GM12878 (cell line): Measurements from ENCODE around the gene PSMD3. TPM values are rescaled to one million over a fixed set of nuclear protein-coding genes. Genes with fewer than 3 reads are reported as not detected.

Experiments used
- ATAC-seq: fragments of 200-7000 bp; cut with Tn5 transposase; 3 replicates; pipeline ENCODE4 v1.9.1; 2020; ENCODE audit warnings: mild to moderate bottlenecking, moderate library complexity
- BruUV-seq: library from RNA; stranded (reverse); fragments of 400-500 nt; replicated peaks from 2 replicates; lab custom pipeline; 2021; lab: Mats Ljungman, UMichigan
- CTCF ChIA-PET: fragments of 300-600 bp; sonication (Branson Sonifier 250); formaldehyde crosslinking; extraction: SDS; loops from one replicate; lab custom pipeline; 2021; ENCODE audit warnings: inconsistent platforms; lab: Yijun Ruan, JAX
- POLR2A ChIA-PET: fragments of 350-600 bp; formaldehyde crosslinking; extraction: SDS; loops from one replicate; lab custom pipeline; 2021; ENCODE audit warnings: inconsistent platforms; lab: Charles Lee
- RAD21 ChIA-PET: fragments of 300-600 bp; sonication (Branson Sonifier 250); formaldehyde crosslinking; loops from one replicate; lab custom pipeline; 2023; ENCODE audit warnings: antibody characterized with exemption; ENCODE audit not compliant: unreplicated experiment; lab: Charles Lee
- SMC1A ChIA-PET: fragments of 300-600 bp; sonication (Branson Sonifier 250); formaldehyde crosslinking; loops from one replicate; lab custom pipeline; 2023; ENCODE audit not compliant: unreplicated experiment, uncharacterized antibody; lab: Charles Lee
- DNase-seq: peaks from one replicate; pipeline ENCODE4 v3.0.0-alpha.2; 2011; ENCODE audit warnings: low read depth, low spot score
- FAIRE-seq: peaks from 3 replicates; lab custom pipeline; 2011; peaks lifted over from hg19 to GRCh38; lab: Jason Lieb, UNC
- H2AFZ ChIP-seq: 2 replicates; pipeline ENCODE4 v1.6.0; 2011; ENCODE audit warnings: low read depth, low read length, control low read depth; ENCODE audit not compliant: control insufficient read depth
- H3K27ac ChIP-seq: 2 replicates; pipeline ENCODE4 v1.5.1; 2011; ENCODE audit warnings: control low read depth; ENCODE audit not compliant: control insufficient read depth, insufficient read depth
- H3K27me3 ChIP-seq, 2 experiments: replicated peaks in 1 of 2; 2 replicates each; pipeline versions ENCODE4 v1.6.0 to v1.6.1; 2011; ENCODE audit warnings: low read length in 1 of 2; ENCODE audit not compliant: control insufficient read depth in 2 of 2, insufficient read depth in 2 of 2
- H3K36me3 ChIP-seq, 2 experiments: 2 replicates each; pipeline ENCODE4 v1.5.1; 2011; ENCODE audit warnings: low read length in 1 of 2; ENCODE audit not compliant: control insufficient read depth in 2 of 2, insufficient read depth in 2 of 2
- H3K4me1 ChIP-seq: 2 replicates; pipeline ENCODE4 v1.6.1; 2011; ENCODE audit warnings: mild to moderate bottlenecking, low read length, moderate library complexity, mixed read lengths; ENCODE audit not compliant: control insufficient read depth, insufficient read depth
- H3K4me2 ChIP-seq: 2 replicates; pipeline ENCODE4 v1.6.0; 2011; ENCODE audit warnings: control low read depth; ENCODE audit not compliant: control insufficient read depth, insufficient read depth
- H3K4me3 ChIP-seq: fragments of 200-600 bp; sonication (generic); 2 replicates; pipeline ENCODE4 v1.5.1; 2016
- H3K79me2 ChIP-seq: 2 replicates; pipeline ENCODE4 v1.6.0; 2011; ENCODE audit warnings: low read length; ENCODE audit not compliant: control insufficient read depth, insufficient read depth
- H3K9ac ChIP-seq: 2 replicates; pipeline ENCODE4 v1.8.0; 2011; ENCODE audit warnings: low read length, control low read depth, mixed read lengths; ENCODE audit not compliant: control insufficient read depth, insufficient read depth
- H3K9me3 ChIP-seq: replicated peaks from 3 replicates; pipeline ENCODE4 v1.5.1; 2011; ENCODE audit warnings: mild to moderate bottlenecking, low read length; ENCODE audit not compliant: control insufficient read depth, insufficient read depth
- H4K20me1 ChIP-seq: 2 replicates; pipeline ENCODE4 v1.6.0; 2011; ENCODE audit not compliant: control insufficient read depth, insufficient read depth
- BCL11A ChIP-seq: IDR thresholded peaks from 2 replicates; pipeline ENCODE4 v1.6.1; 2011; ENCODE audit warnings: low read depth, low read length
- BHLHE40 ChIP-seq, 2 experiments: fragments of 450-650 bp in 1 of 2; IDR thresholded peaks; 2 replicates each; pipeline ENCODE4 v1.6.1; 2011 to 2017; ENCODE audit warnings: low read depth in 2 of 2, borderline replicate concordance in 1 of 2, improper control_type of control experiment in 1 of 2, low read length in 1 of 2, mild to moderate bottlenecking in 1 of 2
- FOXM1 ChIP-seq: IDR thresholded peaks from 2 replicates; pipeline ENCODE4 v1.6.1; 2012; ENCODE audit warnings: low read depth, mild to moderate bottlenecking, inconsistent platforms, low read length, moderate library complexity
- HDAC2 ChIP-seq: fragments of 200-600 bp; sonication (generic); IDR thresholded peaks from 2 replicates; pipeline ENCODE4 v1.6.1; 2017
- IKZF1 ChIP-seq: fragments of 450-650 bp; conservative IDR thresholded peaks from 2 replicates; pipeline ENCODE4 v1.6.1; 2017; ENCODE audit warnings: antibody characterized with exemption, mild to moderate bottlenecking
- LARP7 ChIP-seq: fragments of 450-650 bp; IDR thresholded peaks from 2 replicates; pipeline ENCODE4 v1.6.1; 2017; ENCODE audit warnings: mild to moderate bottlenecking
- NR2C1 ChIP-seq: fragments of 450-650 bp; IDR thresholded peaks from 2 replicates; pipeline ENCODE4 v1.6.1; 2017; ENCODE audit warnings: antibody characterized with exemption, mild to moderate bottlenecking, moderate library complexity
- RAD21 ChIP-seq: IDR thresholded peaks from 2 replicates; pipeline ENCODE4 v1.6.1; 2011; ENCODE audit warnings: mild to moderate bottlenecking, low read depth, low read length, moderate library complexity; ENCODE audit not compliant: insufficient read depth
- SIX5 ChIP-seq: IDR thresholded peaks from 2 replicates; pipeline ENCODE4 v1.6.1; 2011; ENCODE audit warnings: mild to moderate bottlenecking, low read depth, low read length, moderate library complexity; ENCODE audit not compliant: severe bottlenecking
- SMAD5 ChIP-seq: IDR thresholded peaks from 2 replicates; pipeline ENCODE4 v1.6.1; 2016; ENCODE audit warnings: antibody characterized with exemption, low read depth
- SMC3 ChIP-seq: IDR thresholded peaks from 2 replicates; pipeline ENCODE4 v1.6.1; 2011; ENCODE audit warnings: low read length, improper control_type of control experiment, borderline replicate concordance
- TAF1 ChIP-seq: IDR thresholded peaks from 2 replicates; pipeline ENCODE4 v1.6.1; 2011; ENCODE audit warnings: mild to moderate bottlenecking, low read depth, low read length, borderline replicate concordance
- TCF3 ChIP-seq: IDR thresholded peaks from 2 replicates; pipeline ENCODE4 v1.6.1; 2012; ENCODE audit warnings: low read depth, mild to moderate bottlenecking, low read length, borderline replicate concordance; ENCODE audit not compliant: insufficient read depth
- TCF7 ChIP-seq: IDR thresholded peaks from 2 replicates; pipeline ENCODE4 v1.6.1; 2014; ENCODE audit warnings: antibody characterized with exemption, borderline replicate concordance
- ZNF217 ChIP-seq: fragments of 450-650 bp; IDR thresholded peaks from 2 replicates; pipeline ENCODE4 v1.6.1; 2017; ENCODE audit warnings: antibody characterized with exemption, mild to moderate bottlenecking
- WGBS: methylation state at CpG from one replicate; pipeline ENCODE4 v1.1.6; 2016; ENCODE audit warnings: low lambda C conversion rate; ENCODE audit not compliant: insufficient replicate concordance, insufficient coverage; ENCODE audit errors: missing lambda C conversion rate; 5-methylcytosine and 5-hydroxymethylcytosine counted together
- in situ Hi-C: fragments of 300-500 bp; cut with MboI; formaldehyde crosslinking; loops from 9 replicates; pipeline ENCODE4 v1.14.3; 2018; ENCODE audit warnings: mixed read lengths
- intact Hi-C: fragments of 100-400 bp; cut with micrococcal nuclease; formaldehyde crosslinking; loops from one replicate; pipeline ENCODE4 v1.14.2; 2022; ENCODE audit not compliant: unreplicated experiment
- polyA plus RNA-seq, 11 experiments: library from polyadenylated mRNA; depleted of rRNA in 4 of 11; unstranded in 6 of 11; stranded (reverse) in 5 of 11; fragments of >200 nt; fragmentation: Nextera tagmentation in 4 of 11; fragmentation: Illumina TruSeq in 1 of 11; extraction: Ambion mirVana in 4 of 11; extraction: Trizol in 1 of 11; gene quantifications; 1 replicate in 1 of 11; 2 replicates in 10 of 11; pipeline versions ENCODE4 v1.2.1 to v1.2.3, GENCODE V29; 2011 to 2016; ENCODE audit warnings: inconsistent platforms in 2 of 11, missing spikeins in 2 of 11, low read depth in 1 of 11
- total RNA-seq, 4 experiments: library from RNA; depleted of rRNA in 3 of 4; stranded (reverse); fragments of >200 nt in 3 of 4; fragmentation: Illumina TruSeq in 1 of 4; extraction: Trizol in 1 of 4; gene quantifications; 2 replicates each; pipeline versions ENCODE4 v1.2.1 to v1.2.3, GENCODE V29; 2013 to 2021
- TF ChIP-seq, protein P1 (sequence below): IDR thresholded peaks from 2 replicates; pipeline ENCODE4 v1.6.1; 2012; ENCODE audit warnings: low read depth, low read length, improper control_type of control experiment
- TF ChIP-seq, protein P2 (sequence below): fragments of 450-650 bp; formaldehyde crosslinking; IDR thresholded peaks from 2 replicates; pipeline ENCODE4 v1.4.0; 2022; ENCODE audit warnings: mild to moderate bottlenecking, moderate library complexity

PSMD3 gene
- total and polyA plus RNA-seq, 10 of the 15 experiments (the other 5 are each of a cell fraction or from before 2014, with no cell fraction given) = 2.2 to 192 (median 129) TPM

GRCh38 chr17:39939588-39940419, 40.8 kb upstream of the PSMD3 start:
- H3K79me2 ChIP-seq = no peaks in the 10 kb centered on the region
- H3K4me1 ChIP-seq = peaks cover 17% of the 10 kb centered on the region
- in situ Hi-C loops = no loop called here
- no peak overlapping the region for H3K4me3 ChIP-seq
- POLR2A ChIA-PET = interaction anchor here (0.5 to 4.8 kb wide), 12 partner anchors 10 to 165 kb away, joined by 3 to 64 read pairs (median 4); partner anchors contain the start of genes LRRC3C, ORMDL3 and PSMD3
- intact Hi-C loops = loop anchor here (1.0 to 2.0 kb wide), 2 partner anchors 19 to 40 kb away; partner anchors contain the start of gene PSMD3
- FAIRE-seq = peak; percentile 95
- peak; percentile 88 for ATAC-seq
- WGBS = 8% methylated on average over 6 of the region's 6 CpGs
- RAD21 ChIA-PET = interaction anchor here (0.6 to 4.6 kb wide), 14 partner anchors 10 to 362 kb away, joined by 3 to 39 read pairs (median 6); partner anchors contain the start of genes LRRC3C, ORMDL3 and PSMD3
- 0 out of 2 replicates have a peak overlapping the region, but pooled peaks have one; percentile 30 for H3K9ac ChIP-seq
- SMC1A ChIA-PET = interaction anchor here (0.9 to 5.5 kb wide), 18 partner anchors 11 to 184 kb away, joined by 3 to 46 read pairs (median 6); partner anchors contain the start of genes GSDMB, LRRC3C, ORMDL3 and PSMD3
- H3K9me3 ChIP-seq = no peaks in the 10 kb centered on the region
- peak overlapping the region; percentile 5 for H3K4me2 ChIP-seq
- BruUV-seq = TSS peak; percentile 93
- DNase-seq = peak; percentile 71
- peak overlapping the region; percentile 3; the same call in 1 of the 2 replicates for H2AFZ ChIP-seq
- H3K27me3 ChIP-seq = no peaks in the 10 kb centered on the region
- H3K27ac ChIP-seq = peak overlapping the region; percentile 23
- no peaks in the 10 kb centered on the region for H3K36me3 ChIP-seq
- CTCF ChIA-PET = interaction anchor here (0.7 to 5.5 kb wide), 15 partner anchors 10 to 186 kb away, joined by 3 to 98 read pairs (median 5); partner anchors contain the start of genes ORMDL3, PSMD3 and ZPBP2
- H4K20me1 ChIP-seq = no peaks in the 10 kb centered on the region
- TF ChIP-seq, protein P1, sequence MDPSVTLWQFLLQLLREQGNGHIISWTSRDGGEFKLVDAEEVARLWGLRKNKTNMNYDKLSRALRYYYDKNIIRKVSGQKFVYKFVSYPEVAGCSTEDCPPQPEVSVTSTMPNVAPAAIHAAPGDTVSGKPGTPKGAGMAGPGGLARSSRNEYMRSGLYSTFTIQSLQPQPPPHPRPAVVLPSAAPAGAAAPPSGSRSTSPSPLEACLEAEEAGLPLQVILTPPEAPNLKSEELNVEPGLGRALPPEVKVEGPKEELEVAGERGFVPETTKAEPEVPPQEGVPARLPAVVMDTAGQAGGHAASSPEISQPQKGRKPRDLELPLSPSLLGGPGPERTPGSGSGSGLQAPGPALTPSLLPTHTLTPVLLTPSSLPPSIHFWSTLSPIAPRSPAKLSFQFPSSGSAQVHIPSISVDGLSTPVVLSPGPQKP = no peak
- TF ChIP-seq SIX5 (no peak), TCF3 (no peak), ZNF217 (no peak), SMC3 (peak; percentile 34; the same call in 1 of the 2 replicates), TAF1 (no peak), FOXM1 (peak; percentile 59; the same call in 1 of the 2 replicates), SMAD5 (no peak), LARP7 (no peak), BCL11A (peak; percentile 67), IKZF1 (peak; percentile 76), TCF7 (no peak), HDAC2 (no peak), BHLHE40 (IDR thresholded peaks at IDR 0.05; ENCODE audit: borderline replicate concordance in 1 of 2, low read depth in 2 of 2, low read length in 1 of 2) (peak in 1 of 2 experiments; percentile 76; a peak in 2 of 4 replicates), RAD21 (peak; percentile 31; the same call in 1 of the 2 replicates), NR2C1 (no peak)
- TF ChIP-seq, protein P2, sequence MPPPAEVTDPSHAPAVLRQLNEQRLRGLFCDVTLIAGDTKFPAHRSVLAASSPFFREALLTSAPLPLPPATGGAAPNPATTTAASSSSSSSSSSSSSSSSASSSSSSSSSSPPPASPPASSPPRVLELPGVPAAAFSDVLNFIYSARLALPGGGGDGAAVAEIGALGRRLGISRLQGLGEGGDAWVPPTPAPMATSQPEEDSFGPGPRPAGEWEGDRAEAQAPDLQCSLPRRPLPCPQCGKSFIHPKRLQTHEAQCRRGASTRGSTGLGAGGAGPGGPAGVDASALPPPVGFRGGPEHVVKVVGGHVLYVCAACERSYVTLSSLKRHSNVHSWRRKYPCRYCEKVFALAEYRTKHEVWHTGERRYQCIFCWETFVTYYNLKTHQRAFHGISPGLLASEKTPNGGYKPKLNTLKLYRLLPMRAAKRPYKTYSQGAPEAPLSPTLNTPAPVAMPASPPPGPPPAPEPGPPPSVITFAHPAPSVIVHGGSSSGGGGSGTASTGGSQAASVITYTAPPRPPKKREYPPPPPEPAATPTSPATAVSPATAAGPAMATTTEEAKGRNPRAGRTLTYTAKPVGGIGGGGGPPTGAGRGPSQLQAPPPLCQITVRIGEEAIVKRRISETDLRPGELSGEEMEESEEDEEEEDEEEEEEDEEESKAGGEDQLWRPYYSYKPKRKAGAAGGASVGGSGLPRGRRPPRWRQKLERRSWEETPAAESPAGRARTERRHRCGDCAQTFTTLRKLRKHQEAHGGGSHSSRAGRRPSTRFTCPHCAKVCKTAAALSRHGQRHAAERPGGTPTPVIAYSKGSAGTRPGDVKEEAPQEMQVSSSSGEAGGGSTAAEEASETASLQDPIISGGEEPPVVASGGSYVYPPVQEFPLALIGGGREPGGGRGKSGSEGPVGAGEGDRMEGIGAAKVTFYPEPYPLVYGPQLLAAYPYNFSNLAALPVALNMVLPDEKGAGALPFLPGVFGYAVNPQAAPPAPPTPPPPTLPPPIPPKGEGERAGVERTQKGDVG = no peak
